Myocyte (in vitro differentiated cells): ENCODE measurements around the gene SLC6A5. TPM values are rescaled to one million over a fixed set of nuclear protein-coding genes. Genes with fewer than 3 reads are reported as not detected.

Experiments
- DNase-seq: peaks from one replicate; pipeline ENCODE4 v3.0.0-alpha.2; 2012; ENCODE audit warnings: low read depth
- total RNA-seq: library from RNA; depleted of rRNA; stranded (reverse); fragments of >200 nt; gene quantifications from 2 replicates; pipeline ENCODE4 v1.2.3, GENCODE V29; 2014

SLC6A5 gene
- total RNA-seq, 1 donor from 2014 or later, result not detected

DNA sequence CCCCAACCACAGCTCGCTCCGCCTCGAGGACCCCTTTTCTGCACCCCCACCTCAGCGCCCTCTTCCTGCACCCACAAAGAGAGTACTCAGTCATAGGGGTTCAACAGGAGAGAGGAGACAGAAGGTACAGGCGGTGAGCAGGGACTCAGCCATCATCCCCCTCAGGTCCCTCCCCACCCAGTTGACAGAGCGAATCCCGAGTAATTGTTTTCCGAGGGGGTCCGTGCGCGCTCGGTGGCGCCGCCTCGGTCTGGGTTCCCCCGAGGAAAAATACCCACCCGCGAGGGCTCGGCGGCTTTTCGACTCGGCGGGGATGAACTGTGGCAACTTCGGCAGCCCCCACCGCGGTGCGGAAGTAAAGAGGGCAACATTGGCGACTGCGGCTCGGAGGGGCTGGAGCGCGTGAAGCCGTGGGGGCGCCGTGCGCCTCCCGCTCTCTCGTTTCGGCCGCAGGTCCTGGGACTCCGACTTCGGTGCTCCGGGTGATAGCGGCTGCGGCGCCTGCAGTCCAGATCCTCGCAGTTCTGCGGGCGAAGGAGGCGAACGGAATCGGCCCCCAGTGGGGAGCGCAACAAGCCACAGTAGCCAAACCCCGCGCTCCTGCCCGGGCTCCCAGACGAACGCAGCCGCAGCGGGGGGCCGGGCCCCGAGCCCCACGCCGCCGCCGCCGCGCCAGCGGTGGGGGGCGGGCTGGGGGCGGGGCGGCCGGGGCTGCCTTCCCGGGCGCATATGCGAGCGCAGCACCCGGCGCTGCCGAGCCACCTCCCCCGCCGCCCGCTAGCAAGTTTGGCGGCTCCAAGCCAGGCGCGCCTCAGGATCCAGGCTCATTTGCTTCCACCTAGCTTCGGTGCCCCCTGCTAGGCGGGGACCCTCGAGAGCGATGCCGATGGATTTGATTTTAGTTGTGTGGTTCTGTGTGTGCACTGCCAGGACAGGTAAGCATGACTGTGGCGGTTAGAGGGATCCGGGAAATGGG lies 69.7 kb downstream of the SLC6A5 start, which contains the start of gene NELL1:
TSS of gene NELL1 (plus strand) at position 743 of the 976 bp plus-strand sequence.
- no peak for DNase-seq

DNA sequence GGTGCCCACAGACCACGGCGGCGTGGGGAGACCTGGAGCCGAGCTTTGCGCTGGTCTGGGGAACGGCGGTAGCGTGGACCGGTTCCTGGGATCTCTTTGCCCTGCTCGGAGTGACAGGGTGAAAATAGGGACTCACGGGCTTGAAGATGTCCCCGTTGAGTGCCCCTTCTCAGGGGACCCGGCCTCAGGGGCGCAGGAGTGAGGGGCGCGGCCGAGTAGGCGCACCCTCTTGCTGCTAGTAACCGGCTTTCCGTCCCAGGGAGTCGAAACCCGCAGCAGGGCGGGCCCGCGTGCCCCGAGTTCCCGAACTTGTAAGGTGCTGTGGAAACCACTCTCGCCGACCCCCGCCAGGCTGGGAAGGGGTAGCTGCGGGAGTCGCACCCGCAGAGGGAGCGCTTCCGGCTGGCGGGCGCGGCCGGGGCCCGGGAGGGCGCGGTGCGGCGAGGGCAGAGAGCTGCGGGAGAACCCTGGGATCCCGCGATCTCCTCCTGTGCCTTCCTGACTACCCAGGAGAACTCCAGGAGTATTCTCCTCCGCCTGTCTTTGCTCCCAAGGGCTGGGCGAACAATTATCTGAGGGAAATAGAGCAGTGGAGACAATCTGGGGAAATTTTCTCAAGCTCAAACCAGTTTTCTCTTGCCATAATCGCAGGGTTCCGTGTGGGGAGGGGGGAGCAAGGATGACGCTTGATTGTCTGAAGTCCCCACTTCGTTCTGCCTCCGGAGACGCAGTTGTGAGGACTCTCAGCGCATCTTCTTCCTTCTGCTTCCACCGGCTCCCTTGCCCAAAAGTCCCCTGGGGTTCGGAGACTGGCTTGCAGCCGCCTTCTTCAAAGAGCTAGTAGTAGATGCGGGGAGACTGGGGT lies 70.6 kb downstream of the SLC6A5 start:
- DNase-seq, result no peak

DNA sequence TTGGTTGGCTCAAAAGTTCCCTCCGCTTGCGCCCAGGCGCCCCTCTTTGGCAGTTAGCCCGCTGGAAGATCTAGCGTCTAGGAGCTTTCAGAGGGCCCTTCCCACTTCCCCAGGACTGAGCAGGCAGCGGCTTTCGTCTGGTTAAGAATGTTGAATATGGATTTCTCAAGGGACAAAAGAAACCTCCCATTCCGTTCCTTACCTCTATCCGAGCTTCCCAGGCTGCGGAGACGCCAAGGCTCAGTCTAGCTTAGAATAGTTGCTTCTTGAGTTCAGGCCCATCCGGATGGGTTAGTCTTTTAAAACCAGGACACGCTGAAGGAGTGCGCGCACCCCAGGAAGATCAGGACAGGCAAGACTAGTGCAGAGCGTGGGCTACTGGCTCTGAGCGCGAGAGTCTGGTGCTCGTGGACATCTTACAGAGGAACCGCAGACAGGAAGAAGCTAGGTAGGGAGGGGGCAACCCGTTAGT lies 71.6 kb downstream of the SLC6A5 start:
- no peak for DNase-seq

GRCh38 chr11:20671856-20672546 lies 72.6 kb downstream of the SLC6A5 start:
- DNase-seq, result no peak

- DNase-seq, result no peak
These were observed 73.2 kb downstream of the SLC6A5 start for GRCh38 chr11:20672575-20672974.

GRCh38 chr11:20676658-20677057 lies 77.2 kb downstream of the SLC6A5 start:
- DNase-seq, result no peak

DNA sequence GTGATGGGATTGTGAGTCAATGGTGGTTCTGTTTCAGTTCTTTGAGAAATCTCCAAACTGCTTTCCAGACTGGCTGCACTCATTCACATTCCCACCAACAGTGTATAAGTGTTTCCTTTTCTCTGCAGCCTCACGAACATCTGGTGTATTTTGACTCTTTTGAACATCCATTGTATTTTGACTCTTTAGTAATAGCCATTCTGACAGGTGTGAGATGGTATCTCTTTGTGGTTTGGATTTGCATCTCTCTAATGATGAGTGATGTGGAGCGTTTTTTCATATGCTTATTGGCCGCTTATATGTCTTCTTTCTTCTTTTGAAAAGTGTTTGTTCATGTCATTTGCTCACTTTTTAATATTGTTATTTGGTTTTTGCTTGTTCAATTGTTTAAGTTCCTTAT lies 89.4 kb downstream of the SLC6A5 start:
- no peak for DNase-seq

- no peak for DNase-seq
These were observed 108.5 kb downstream of the SLC6A5 start for GRCh38 chr11:20707876-20708275.

Other genes with a start within 250 kb of the SLC6A5 start
- 33.9 and 34.9 TPM in 2 replicates for gene HTATIP2, start 235.9 kb upstream of the SLC6A5 start, total RNA-seq
- gene PRMT3, start 211.9 kb upstream of the SLC6A5 start, total RNA-seq, result 18.6 and 27.1 TPM in 2 replicates
- 0.16 TPM in 1 of 2 replicates, not detected in the other for gene NELL1, start 70.0 kb downstream of the SLC6A5 start, total RNA-seq